ENCODE measurements around the gene HDGFL2.
A peak's percentile ranks its signal among the peaks of the same experiment; 100 is the strongest.
"Not testable (repeated sequence)": the region's sequence is repeated elsewhere in the genome, so short reads cannot be mapped to it uniquely, and the experiment has no call there.

Gene HDGFL2

DNA sequence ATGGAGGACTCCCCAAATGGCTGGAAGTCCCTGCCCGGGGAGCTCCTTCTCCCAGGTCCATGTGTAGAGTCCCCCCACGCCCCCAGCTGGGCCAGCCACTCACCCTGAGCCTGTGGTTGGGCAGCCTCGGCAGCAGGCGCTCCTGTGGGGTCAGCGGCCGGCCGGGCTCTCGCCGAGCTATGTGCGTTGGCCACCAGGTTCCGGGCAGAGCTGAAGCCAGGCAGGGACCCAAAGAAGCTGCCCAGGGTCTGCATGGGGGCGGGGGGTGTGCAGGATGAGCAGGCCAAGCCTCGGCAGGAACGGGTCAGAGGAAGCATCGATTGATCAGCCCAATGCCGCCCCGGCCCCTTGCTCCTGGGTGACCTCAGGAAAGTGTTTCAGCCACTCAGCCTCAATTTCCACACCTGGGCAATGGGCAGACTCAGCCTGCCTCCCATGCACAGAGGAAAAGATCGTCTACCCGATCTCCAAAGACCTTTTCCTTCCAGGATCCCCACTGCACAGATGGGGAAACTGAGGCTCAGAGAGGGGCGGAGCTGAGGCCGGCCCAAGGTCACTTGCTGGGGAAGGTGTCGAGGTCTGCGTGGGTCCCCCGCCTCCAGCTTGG, 45.5 kb downstream of the HDGFL2 start:
- DNase-seq, result no peak

DNA sequence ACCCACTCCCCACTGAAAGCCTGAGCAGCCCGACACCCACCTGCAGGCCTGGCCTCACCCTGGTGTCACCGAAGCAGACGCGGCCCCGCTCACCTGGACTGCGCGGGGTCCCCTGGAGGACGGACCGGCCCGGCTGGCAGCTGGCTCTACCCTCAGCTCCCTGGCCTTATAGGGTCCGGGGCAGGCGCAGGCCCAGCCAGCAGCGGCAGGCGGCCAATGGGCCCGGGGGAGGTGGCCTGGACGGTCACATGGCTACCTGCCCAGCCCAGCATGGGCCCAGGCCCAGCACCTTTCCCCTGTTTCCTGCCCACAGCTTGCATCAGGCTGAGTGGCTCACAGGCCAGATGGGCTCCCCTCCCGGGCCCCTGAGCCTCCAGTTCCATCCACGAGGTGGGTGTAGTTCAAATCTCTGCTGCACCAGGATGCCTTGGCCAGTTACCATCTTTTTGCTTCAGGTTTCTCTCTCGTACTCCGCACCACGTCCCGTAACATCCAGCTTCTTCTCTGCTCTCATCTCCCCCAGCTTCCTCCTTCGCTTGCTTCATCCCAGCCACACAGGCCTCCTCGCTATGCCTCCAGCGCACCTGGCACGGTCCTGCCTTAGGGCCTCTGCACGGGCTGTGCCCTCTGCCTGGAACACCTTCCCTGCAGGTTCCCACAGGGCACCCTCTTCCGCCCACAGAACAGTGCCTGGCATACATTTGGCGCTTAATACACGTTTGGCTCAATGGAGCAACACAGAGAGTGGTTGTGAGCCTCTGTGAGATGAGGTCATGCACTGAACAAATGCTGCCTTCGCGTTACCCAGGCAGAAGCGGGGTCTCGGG, 46.5 kb downstream of the HDGFL2 start, which contains the start of gene PLIN4:
TSS of gene PLIN4 (minus strand) at position 142 of the 827 bp plus-strand sequence. CDS start 214 bp downstream, outside the sequence.
- DNase-seq, result no peak

DNA sequence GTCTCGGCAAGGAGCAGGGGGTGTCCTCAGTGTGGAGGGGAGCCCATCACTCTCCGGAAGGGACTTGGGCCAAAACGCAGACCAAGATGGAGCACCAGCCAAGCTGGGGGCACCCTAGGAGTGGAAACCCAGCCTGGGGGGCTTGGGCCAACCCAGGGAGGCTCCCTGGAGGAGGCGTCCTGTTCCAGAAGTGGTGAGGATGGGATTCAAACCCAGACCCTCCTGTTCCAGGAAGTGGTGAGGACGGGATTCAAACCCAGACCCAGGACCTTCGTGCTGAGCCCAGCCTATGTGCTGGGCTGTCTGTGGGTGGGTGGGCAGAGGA, 47.0 kb downstream of the HDGFL2 start:
- no peak for DNase-seq

DNA sequence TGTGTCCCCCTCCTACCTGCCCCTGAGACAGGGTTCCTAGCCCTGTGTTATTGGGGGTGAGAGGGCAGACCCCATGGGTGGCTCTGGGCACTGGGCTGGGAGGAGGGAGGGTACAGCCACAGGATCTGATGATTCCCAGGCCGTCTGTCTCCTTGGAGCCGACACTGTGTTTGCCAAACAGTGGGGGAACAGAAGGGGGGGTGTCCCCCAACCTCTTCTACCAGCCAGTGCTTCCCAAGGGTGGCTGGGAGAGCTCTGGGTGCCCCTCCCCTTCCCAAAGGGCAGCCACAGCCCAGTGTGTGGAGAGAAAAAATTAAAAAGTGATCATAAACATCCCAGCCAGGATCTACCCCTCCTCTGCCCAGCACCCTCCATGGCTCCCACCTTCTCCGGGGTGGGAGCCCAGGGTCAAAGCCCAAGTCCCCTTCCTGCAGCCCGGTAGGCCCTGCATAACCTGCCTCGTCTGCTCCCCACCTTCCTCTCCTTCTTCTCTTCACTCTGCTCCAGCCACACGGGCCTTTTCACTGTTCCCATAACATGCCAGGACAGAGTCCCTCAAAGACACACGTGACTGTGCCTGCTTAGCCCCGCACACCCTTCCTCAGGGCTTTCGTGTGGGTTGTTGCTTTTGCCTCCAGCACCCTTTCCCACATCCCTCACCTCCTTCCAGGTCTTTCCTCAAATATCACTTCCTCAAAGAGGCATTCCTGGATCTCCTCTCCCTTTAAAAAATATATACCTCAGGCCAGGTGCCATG, 47.6 kb downstream of the HDGFL2 start:
- no peak for DNase-seq

DNA sequence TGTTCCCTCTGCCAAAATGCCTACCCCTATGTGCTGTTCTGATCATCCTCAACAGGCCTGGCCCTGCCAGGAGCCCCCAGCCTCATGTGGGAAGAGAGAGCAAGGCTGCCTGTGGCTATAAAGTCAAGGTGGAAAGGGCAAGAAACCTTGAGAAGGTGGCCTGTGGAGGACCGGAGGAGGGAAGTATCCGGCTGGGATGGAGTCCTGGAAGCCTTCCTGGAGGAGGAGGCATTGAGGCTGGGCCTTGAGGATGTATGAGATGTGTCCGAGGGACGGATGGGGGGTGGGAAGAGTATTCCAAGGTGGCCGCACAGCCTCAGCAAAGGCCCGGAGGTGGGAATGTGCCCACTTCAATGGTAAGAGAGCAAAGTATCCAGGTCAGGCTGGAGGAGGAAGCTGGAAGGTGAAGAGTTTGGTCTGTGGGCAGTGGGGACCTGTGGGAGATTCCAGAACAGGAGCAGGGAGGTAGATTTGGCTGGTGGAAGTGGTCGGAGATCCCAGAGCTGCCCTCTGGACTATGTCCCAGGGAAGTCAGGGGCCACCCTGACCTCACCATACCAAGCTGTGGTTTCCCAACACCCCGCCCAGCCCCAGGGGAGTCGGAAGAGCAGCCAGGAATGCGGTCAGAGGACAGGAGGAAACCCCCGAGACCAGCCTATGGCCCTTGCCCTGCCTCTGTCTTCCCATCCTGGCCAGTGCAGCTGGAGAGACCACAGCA, 49.2 kb downstream of the HDGFL2 start:
- DNase-seq, result no peak

DNA sequence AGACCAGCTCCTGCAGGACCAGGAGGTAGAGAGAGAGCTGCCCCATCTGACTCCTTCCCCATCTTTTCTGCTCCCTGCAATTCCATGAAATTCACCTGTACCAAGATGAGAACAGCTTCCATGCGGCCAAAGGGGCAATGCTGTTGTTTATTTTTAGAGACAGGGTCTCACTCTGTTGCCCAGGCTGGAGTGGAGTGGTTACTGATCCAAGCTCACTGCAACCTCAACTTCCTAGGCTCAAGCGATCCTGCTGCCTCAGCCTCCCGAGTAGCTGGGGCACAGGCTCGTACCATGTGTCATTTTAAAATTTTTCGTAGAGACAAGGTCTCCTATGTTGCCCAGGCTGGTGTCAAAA, 49.8 kb downstream of the HDGFL2 start:
- DNase-seq, result no peak

DNA sequence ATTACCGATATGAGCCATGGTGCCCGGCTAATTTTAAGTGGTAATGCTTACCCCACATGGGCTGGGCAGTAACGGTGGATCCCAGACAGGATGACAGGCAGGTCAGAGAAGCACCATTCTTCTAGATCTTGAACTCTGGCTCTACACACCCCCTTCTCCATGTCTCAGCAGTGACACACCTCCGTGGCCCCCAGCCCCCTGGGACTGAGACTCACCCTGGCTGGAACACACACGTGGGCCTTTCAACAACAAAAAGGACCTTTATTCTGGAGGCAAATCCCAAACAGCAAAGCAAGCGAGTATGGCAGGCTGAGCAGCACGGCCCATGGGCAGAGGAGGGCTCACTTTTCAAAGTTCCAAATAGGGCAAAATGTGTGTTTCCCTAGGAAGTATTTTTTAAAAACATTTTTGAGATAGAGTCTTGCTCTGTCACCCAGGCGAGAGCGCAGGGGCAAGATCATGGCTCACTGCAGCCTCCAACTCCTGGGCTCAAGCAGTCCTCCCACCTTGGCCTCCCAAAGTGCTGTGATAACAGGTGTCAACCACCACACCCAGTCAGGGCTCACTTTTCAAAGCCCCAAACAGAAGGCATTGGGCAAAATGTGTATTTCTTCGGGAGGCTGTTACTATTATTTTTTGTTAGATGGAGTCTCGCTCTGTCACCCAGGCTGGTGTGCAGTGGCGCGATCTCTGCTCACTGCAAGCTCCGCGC, 50.4 kb downstream of the HDGFL2 start:
- no peak for DNase-seq

DNA sequence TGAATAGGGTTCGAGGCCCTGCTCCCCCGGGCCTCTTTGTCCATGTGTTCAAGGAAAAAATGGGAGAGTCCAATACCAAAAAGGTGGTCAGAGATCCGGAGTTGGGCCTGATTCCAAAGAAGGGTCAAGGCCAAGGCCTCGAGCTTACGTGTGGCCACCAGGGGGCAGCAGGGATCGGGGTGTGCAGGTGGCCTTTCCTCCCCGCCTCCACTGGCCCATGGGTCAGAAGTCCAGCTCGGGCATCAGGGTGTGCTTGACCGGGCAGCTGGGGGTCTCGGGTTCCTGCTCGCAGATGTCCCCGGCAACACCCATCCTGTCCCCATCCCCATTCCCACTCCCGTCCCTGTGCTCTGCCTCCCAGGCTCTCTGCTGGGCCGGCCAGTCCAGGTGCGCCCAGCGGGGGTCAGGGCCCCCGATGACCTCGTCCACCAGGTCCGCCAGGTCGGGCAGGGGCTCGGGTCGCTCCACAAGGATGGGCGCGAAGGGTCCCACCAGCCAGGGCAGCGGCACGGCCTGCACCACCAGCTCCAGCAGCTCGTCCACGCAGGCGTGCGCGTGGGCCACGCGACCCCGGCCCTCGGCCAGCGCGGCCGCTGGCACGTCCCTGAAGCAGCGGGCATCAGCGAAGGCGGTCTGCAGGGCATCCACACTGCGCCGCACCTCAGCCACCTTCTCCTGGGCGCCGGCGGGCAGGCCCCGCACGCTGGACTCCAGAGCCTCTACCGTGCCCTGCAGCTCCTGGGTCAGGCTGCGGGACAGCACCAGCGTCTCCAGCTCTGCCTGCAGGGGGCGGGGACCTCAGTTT, 51.4 kb downstream of the HDGFL2 start:
- no peak for DNase-seq

DNA sequence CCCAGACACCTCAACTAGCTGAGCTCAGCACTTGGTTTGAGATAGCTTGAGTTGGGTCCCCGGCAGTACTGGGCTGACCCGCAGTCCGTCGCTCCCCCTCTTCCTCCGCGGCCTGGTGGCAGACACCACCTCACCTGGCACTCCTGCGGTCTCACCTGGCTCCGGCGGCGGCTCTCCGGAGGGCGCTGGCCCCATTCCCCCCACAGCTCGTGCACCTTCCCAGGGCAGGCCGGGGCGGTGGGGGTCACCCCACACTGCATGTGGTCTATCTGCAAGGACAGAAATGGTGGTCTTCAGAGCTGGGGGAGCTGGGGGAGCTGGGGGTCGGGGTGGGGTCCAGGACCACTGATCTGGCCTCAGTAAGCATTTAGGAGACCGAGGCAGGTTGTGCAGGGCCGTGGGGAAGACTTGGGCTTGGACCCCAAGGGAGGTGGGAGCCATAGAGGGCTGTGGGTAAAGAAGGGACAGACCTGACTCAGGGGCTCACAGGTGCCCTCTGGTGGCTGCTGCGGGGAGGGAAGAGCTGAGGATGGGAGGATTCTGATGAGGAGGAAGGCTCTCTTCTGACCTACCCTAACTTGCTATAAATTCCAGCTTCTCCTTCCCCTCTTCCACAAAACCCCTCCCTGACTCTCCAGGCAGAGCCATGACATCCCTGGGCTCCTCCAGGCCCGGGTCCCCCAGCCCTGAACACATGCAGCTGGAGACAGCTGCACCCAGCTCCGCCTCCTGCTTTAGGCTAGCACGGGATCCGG, 52.9 kb downstream of the HDGFL2 start:
- DNase-seq, result no peak

DNA sequence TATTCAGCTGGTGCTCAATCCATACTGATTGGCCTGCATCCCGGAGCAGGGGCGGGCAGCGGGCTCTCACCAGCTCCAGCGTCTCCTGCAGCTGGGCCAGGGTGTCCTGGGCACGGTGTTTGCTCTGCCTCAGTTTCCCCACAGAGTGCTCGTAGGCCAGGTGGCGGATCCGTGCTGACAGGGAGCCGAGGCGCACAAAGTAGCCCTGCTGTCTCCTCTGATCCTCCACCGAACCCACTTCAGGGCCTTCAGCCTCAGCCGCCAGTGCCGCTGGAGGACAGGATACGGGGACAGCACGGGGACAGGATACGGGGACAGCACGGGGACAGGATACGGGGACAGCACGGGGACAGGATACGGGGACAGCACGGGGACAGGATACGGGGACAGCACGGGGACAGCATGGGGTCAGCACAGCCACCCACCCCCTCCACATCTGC, 53.5 kb downstream of the HDGFL2 start:
- no peak for DNase-seq

DNA sequence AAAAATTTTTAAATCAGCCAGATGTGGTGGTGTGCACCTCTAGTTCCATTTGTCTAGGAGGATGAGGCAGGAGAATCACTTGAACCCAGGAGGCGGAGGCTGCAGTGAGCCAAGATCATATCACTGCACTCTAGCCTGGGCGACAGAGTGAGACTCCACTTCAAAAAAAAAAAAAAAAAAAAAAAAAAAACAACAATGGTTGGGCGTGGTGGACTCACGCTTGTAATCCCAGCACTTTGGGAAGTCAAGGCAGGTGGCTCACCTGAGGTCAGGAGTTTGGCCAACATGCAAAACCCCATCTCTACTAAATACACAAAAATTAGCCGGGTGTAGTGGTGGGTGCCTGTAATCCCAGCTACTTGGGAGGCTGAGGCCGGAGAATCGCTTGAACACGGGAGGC, 55.3 kb downstream of the HDGFL2 start:
- DNase-seq, result not testable (repeated sequence)

DNA sequence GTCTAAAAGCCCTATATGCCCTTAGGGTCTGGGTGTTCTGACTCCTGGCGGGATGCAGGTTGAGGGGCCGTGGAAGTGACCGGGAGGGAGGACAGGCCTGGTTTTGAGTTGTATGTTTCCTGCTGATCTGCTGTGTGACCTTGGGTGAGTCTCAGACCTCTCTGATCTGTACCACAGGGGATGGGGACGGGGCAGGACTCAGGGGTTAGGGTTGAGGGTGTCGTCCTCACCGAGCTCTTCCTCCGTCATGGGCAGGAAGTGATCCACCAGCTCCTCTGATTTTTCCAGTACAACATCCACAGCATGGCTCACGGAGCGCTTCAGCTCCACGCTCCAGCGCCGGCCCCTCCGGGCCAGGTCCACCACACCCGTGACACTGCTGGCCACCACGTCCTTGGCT, 56.7 kb downstream of the HDGFL2 start:
- DNase-seq, result no peak

DNA sequence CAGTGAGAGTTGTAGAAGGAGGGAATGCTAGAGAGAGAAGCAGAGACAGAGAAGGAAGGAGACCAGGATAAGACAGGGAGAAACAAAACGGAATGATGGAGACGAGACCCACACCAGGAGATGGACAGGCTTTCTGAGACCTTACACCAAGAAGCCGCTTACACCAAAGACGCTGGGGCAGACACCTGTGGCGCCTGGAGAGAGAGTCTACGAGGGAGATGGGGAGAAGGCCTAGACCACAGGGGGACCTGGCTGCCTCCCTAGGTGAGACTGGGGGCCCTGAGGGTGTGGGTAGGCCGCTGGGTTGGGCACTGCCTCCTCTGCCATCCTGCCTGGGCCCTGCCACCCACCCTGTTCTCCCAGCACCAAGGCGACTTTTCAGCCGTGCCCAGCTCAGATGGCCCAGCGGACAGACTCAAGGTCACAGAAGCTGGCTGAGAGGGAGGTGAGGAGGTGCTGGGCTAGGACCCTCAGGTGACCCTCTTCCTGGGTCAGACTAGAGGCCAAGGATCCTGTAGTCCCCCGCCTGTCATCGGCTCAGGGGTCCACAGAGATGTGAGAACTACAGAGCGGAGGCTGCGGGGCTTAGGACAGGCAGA, 57.9 kb downstream of the HDGFL2 start:
- DNase-seq, result no peak

DNA sequence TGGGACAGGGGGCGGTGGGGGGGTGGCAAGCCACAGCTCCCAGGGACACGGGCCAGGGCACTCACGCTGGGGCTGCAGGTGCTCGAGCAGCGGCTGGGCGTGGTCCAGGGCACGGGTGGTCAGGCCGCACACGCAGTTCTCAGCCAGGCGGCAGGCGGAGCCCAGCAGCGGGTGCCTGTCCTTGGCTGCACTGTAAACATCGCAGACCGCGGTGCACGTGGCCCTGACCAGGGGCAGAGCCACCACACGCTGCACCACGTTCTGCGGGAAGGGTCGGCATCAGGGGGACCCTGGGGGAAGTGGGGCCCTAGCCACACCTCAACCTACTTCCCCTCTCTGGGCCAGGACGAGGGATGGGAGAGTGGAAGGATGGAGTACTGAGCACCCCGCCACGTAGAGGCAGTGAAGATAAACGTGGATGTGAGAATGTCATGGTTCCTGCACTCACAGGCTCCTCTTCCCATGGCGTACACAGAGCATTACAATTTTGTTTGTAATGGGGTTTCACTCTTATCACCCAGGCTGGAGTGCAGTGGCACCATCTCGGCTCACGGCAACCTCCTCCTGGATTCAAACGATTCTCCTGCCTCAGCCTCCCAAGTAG, 59.6 kb downstream of the HDGFL2 start:
- DNase-seq, result no peak

DNA sequence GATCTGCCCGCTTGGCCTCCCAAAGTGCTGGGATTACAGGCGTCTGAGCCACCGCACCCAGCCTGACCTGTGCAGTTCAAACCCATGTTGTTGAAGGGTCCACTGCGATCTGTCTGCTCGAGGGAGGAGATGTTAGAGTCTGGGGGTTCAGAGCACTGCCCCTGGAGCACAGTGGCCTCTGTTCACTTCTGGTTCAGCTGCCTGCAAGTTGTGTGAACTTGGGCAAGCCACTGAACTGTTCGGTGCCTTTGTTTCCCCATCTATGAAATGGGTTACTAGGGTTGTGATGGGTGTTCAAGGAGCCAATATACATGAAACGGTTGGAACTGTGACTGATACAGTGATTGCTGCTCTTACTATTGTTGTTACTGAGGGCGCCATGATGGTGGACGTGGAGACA, 61.2 kb downstream of the HDGFL2 start:
- no peak for DNase-seq

DNA sequence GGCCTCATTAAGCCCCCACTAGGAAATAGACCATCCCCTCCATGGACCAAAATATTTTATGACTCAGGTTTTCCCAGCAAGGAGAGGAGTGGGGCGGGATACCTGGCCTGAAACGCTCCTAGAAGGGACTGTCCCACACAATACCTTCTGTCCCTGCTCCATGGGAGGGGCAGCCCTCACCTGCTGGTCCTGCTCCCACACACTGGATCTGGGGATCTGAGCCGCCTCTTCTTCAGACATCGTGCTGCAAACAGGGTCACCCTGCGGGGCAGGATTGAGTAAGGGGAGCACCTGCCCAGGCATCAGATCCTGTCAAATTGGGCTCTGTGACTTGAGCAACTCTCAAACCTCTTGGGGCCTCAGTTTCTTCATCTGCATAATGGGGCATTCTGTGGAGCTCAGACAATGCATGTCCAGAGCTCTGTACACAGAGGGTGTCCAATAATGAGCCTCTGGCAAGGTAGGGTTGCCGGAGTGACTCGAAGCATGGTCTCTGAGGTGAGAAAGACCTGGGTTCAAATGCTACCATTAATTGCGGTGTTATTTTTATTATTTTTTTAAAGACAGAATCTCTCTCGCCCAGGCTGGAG, 61.8 kb downstream of the HDGFL2 start:
- DNase-seq, result no peak

DNA sequence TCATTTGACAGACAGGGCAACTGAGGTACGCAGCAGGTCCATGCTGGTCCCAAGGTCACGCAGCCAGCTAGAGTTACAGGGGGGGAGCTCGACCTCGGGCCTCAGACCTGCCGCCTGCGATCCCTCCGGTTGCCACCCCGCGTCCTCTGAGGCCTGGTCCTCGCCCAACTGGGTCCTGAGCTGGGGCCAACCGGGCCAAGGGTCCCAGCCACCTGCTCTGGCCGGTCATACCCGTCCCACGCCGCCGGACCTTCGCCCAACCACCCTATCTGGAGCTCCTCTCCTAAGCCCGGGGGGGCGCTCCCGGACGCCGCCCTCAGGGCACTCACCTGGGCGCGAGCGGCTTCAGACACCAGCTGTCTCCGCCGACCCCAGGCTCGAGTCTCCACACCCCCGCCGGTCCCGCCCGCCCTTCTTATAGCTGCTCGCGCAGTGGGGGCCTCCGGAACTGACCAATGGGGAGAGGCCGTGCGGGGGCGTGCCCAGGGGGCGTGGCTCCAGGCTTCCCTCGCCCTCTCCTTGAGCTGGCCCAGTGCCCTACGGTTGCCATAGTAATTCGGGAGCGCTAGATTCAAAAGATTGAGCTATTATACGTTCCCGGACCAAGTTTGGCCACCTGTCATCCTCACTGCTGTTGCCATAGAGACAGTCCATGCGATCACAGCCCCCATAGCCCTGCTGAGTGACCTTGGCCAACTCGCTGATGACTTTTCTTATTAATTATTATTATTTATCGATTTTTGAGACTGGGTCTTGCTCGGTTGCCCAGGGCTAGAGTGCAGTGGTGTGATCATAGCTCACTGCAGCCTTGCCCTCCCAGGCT, 63.0 kb downstream of the HDGFL2 start, which contains the start of gene PLIN5:
TSS of gene PLIN5 (minus strand) at position 389 of the 823 bp plus-strand sequence. CDS start 1,150 bp downstream, outside the sequence.
- DNase-seq, result peak in 1 of 2 experiments; percentile 45

DNA sequence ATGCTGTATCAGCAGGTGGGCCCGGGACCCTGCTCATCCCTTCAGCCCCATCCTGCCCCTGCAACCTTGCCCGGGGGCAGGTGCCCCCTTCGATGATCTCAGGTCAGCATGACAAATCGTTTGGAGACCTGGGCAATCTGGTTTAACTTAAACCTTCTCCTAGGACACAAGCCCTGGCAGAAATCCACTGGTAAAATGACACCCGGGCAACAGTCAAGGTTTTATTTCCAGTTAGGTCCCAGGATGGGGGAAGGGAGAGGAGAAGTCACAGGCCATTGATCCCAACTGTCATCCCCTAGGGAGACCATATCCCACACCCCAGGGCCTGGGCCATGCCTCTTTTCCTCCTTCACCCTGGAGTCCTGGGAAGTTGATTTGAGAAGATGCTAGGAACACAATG, 64.7 kb downstream of the HDGFL2 start:
- no peak for DNase-seq

Measured in cerebellar nuclear complex (tissue), 1 donor.